K562 (cell line): ENCODE results near the gene UBE2J2. TPM values are rescaled to one million over a fixed set of nuclear protein-coding genes. Genes with fewer than 3 reads are reported as not detected.
A peak's percentile ranks its signal among the peaks of the same experiment; 100 is the strongest.

Experiments used
- AFF1 ChIP-seq, 2 experiments: fragments of 450-650 bp; IDR thresholded peaks; 2 replicates each; pipeline ENCODE4 v1.6.1; 2018; ENCODE audit warnings: mild to moderate bottlenecking in 2 of 2, low read depth in 1 of 2; ENCODE audit not compliant: partially characterized antibody in 2 of 2
- CBX5 ChIP-seq: IDR thresholded peaks from 2 replicates; pipeline ENCODE4 v1.6.1; 2014; ENCODE audit warnings: low read depth, borderline replicate concordance
- CREB5 ChIP-seq: fragments of 250-450 bp; sonication (Bioruptor Pico); IDR thresholded peaks from 2 replicates; pipeline ENCODE4 v1.5.0; 2020; ENCODE audit warnings: mild to moderate bottlenecking
- CTCF ChIP-seq, 3 experiments: IDR thresholded peaks in 2 of 3; conservative IDR thresholded peaks in 1 of 3; 2 replicates each; pipeline ENCODE4 v1.5.1; 2011 to 2012; ENCODE audit warnings: low read length in 3 of 3, mild to moderate bottlenecking in 3 of 3, control low read depth in 2 of 3, improper control_type of control experiment in 1 of 3, inconsistent platforms in 1 of 3, low read depth in 1 of 3, mixed read lengths in 1 of 3, moderate library complexity in 1 of 3; ENCODE audit not compliant: insufficient read depth in 2 of 3
- E2F1 ChIP-seq: sonication (generic); formaldehyde crosslinking; IDR thresholded peaks from 2 replicates; pipeline ENCODE4 v1.8.1; 2023; ENCODE audit warnings: mild to moderate bottlenecking, missing genetic modification reagents, moderate library complexity
- ESRRA ChIP-seq: fragments of 450-650 bp; IDR thresholded peaks from 2 replicates; pipeline ENCODE4 v1.6.1; 2014; ENCODE audit warnings: low read depth, mild to moderate bottlenecking, moderate library complexity, borderline replicate concordance
- FUS ChIP-seq: fragments of 200-400 bp; formaldehyde crosslinking; optimal IDR thresholded peaks from 2 replicates; pipeline ENCODE3; 2017; ENCODE audit warnings: low read depth, low read length
- KDM4B ChIP-seq, 2 experiments: fragments of 450-650 bp in 1 of 2; sonication (generic) in 1 of 2; IDR thresholded peaks; 2 replicates each; pipeline ENCODE4 v1.6.1; 2016 to 2017; ENCODE audit warnings: borderline replicate concordance in 2 of 2, antibody characterized with exemption in 1 of 2, low read depth in 1 of 2, mild to moderate bottlenecking in 1 of 2
- KLF13 ChIP-seq: fragments of 450-650 bp; IDR thresholded peaks from 2 replicates; pipeline ENCODE4 v1.6.1; 2016; ENCODE audit warnings: missing genetic modification characterization, low read depth, mild to moderate bottlenecking, missing compliant biosample characterization, moderate library complexity, borderline replicate concordance
- TEAD4 ChIP-seq, 2 experiments: sonication (generic) in 1 of 2; formaldehyde crosslinking in 1 of 2; IDR thresholded peaks; 2 replicates each; pipeline versions ENCODE4 v1.6.1 to v1.8.0; 2012 to 2022; ENCODE audit warnings: borderline replicate concordance in 1 of 2, inconsistent platforms in 1 of 2, low read length in 1 of 2, mild to moderate bottlenecking in 1 of 2, missing genetic modification reagents in 1 of 2
- YBX1 ChIP-seq: fragments of 450-650 bp; IDR thresholded peaks from 2 replicates; pipeline ENCODE4 v1.7.1; 2016; ENCODE audit warnings: mild to moderate bottlenecking
- ZNF146 ChIP-seq: IDR thresholded peaks from one replicate; pipeline ENCODE4 v1.6.1; 2018; ENCODE audit warnings: missing compliant biosample characterization; ENCODE audit not compliant: unreplicated experiment
- ZNF239 ChIP-seq: fragments of 250-450 bp; sonication (Bioruptor Pico); IDR thresholded peaks from 2 replicates; pipeline ENCODE4 v1.4.0; 2020; ENCODE audit warnings: mild to moderate bottlenecking
- ZNF274 ChIP-seq: IDR thresholded peaks from 2 replicates; pipeline ENCODE4 v1.6.1; 2011; ENCODE audit warnings: low read depth, mild to moderate bottlenecking, low read length, moderate library complexity, borderline replicate concordance
- ZNF445 ChIP-seq: fragments of 250-450 bp; sonication (Bioruptor Pico); IDR thresholded peaks from 2 replicates; pipeline ENCODE4 v1.4.0; 2020; ENCODE audit warnings: low read depth, mild to moderate bottlenecking, moderate library complexity
- ZNF717 ChIP-seq: fragments of 250-450 bp; sonication (Bioruptor Pico); IDR thresholded peaks from 2 replicates; pipeline ENCODE4 v1.5.0; 2021
- ZNF785 ChIP-seq: fragments of 250-450 bp; sonication (Bioruptor Pico); IDR thresholded peaks from 2 replicates; pipeline ENCODE4 v1.4.0; 2020; ENCODE audit warnings: mild to moderate bottlenecking
- polyA plus RNA-seq, 8 experiments: library from polyadenylated mRNA; depleted of rRNA in 4 of 8; stranded (reverse) in 5 of 8; unstranded in 3 of 8; fragments of >200 nt; fragmentation: Nextera tagmentation in 2 of 8; fragmentation: Illumina TruSeq in 1 of 8; extraction: Ambion mirVana in 2 of 8; extraction: Trizol in 1 of 8; gene quantifications; 2 replicates each; pipeline versions ENCODE4 v1.2.1 to v1.2.3, GENCODE V29; 2011 to 2014; ENCODE audit warnings: inconsistent platforms in 1 of 8, missing spikeins in 1 of 8
- total RNA-seq, 7 experiments: library from RNA; depleted of rRNA in 6 of 7; stranded (reverse); fragments of >200 nt in 6 of 7; fragmentation: Illumina TruSeq in 2 of 7; extraction: Trizol in 2 of 7; gene quantifications; 2 replicates each; pipeline versions ENCODE4 v1.2.1 to v1.2.3, GENCODE V29; 2011 to 2021; ENCODE audit warnings: low replicate concordance in 1 of 7

UBE2J2 gene
- total and polyA plus RNA-seq, 9 of the 15 experiments (the other 6 are each of a cell fraction or from before 2014, with no cell fraction given): 0.93 to 112 (median 75.5) TPM

- TF ChIP-seq TEAD4 (IDR thresholded peaks at IDR 0.05; ENCODE audit: low read length) (no peak; the same call in 1 of the 2 replicates), TEAD4 (CRISPR knock-in tag; IDR thresholded peaks at IDR 0.05; ENCODE audit: borderline replicate concordance) (peak; percentile 46; the same call in 1 of the 2 replicates), AFF1 (IDR thresholded peaks at IDR 0.05; ENCODE audit: low read depth in 1 of 2, partially characterized antibody in 2 of 2) (no peak), CBX5 (no peak), E2F1 (CRISPR knock-in tag) (peak; percentile 90), ZNF785 (CRISPR knock-in tag) (no peak), YBX1 (no peak), KLF13 (tag) (0 out of 2 replicates have a peak, but pooled peaks have one; percentile 53), ZNF239 (CRISPR knock-in tag) (peak; percentile 20; the same call in 1 of the 2 replicates), ESRRA (peak; percentile 74), ZNF274 (no peak), FUS (peak; percentile 75), ZNF445 (CRISPR knock-in tag) (no peak), CREB5 (CRISPR knock-in tag) (no peak), ZNF146 (CRISPR knock-in tag) (no peak), ZNF717 (CRISPR knock-in tag) (no peak), KDM4B (IDR thresholded peaks at IDR 0.05; ENCODE audit: borderline replicate concordance in 2 of 2, low read depth in 1 of 2) (peak in 1 of 2 experiments; percentile 74; a peak in 1 of 4 replicates), CTCF (IDR thresholded peaks at IDR 0.05 in 2 of 3, conservative IDR thresholded peaks at IDR 0.05 in 1 of 3; ENCODE audit: insufficient read depth in 2 of 3, low read depth in 1 of 3, low read length in 3 of 3) (no peak)
Measured at GRCh38 chr1:1231400-1232207, 42.0 kb downstream of the UBE2J2 start, which contains the start of gene SDF4 (continued).
